ENCODE results near the gene CCDC27. TPM values are rescaled to one million over a fixed set of nuclear protein-coding genes. Genes with fewer than 3 reads are reported as not detected.

The CCDC27 gene
- total RNA-seq, 1 experiment from 2014 or later = 0.13 TPM

DNA sequence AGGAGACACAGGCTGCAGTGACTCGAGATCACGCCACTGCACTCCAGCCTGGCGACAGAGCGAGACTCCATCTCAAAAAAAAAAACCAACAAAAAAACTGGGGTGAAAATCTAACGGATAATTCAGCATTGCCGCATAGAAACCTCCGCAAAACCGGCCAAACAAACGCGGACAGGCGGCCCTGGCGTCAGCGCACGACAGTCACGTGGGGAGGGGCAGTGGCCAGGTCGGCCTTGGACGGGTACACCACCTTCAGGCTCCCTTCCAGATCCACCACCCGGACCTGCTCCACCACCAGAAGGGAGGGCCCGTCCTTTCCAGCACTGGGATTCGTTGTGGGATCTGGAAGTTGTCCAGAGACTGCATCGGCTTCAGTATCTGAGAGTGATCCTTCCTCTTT is 28.7 kb downstream of the CCDC27 start (continued):
- no peak for TF ChIP-seq TEAD1 (CRISPR knock-in tag; IDR thresholded peaks at IDR 0.05)
- TF ChIP-seq, protein P1, sequence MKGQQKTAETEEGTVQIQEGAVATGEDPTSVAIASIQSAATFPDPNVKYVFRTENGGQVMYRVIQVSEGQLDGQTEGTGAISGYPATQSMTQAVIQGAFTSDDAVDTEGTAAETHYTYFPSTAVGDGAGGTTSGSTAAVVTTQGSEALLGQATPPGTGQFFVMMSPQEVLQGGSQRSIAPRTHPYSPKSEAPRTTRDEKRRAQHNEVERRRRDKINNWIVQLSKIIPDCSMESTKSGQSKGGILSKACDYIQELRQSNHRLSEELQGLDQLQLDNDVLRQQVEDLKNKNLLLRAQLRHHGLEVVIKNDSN (CRISPR knock-in tag; IDR thresholded peaks at IDR 0.05) = no peak
- TF ChIP-seq, protein P2, sequence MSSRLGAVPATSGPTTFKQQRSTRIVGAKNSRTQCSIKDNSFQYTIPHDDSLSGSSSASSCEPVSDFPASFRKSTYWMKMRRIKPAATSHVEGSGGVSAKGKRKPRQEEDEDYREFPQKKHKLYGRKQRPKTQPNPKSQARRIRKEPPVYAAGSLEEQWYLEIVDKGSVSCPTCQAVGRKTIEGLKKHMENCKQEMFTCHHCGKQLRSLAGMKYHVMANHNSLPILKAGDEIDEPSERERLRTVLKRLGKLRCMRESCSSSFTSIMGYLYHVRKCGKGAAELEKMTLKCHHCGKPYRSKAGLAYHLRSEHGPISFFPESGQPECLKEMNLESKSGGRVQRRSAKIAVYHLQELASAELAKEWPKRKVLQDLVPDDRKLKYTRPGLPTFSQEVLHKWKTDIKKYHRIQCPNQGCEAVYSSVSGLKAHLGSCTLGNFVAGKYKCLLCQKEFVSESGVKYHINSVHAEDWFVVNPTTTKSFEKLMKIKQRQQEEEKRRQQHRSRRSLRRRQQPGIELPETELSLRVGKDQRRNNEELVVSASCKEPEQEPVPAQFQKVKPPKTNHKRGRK (CRISPR knock-in tag; IDR thresholded peaks at IDR 0.05; ENCODE audit: borderline replicate concordance) = no peak
- TF ChIP-seq SMAD4 (CRISPR knock-in tag; IDR thresholded peaks at IDR 0.05) = no peak
- TF ChIP-seq GABPB1 (CRISPR knock-in tag; IDR thresholded peaks at IDR 0.05) = no peak

- ATAC-seq = no peak
- no peak overlapping the region for H3K27ac Mint-ChIP-seq
- ChIA-PET POLR2A (no interaction called here), CTCF (interaction anchor here (1.0 to 6.9 kb wide), 3 partner anchors 8 to 34 kb away, joined by 3 to 39 read pairs (median 12); no protein-coding TSS in a partner anchor)
- no peaks in the 10 kb centered on the region for H3K27me3 Mint-ChIP-seq (ENCODE audit: low read depth)
- TF ChIP-seq JUN (CRISPR knock-in tag; IDR thresholded peaks at IDR 0.05) (no peak), AFF4 (CRISPR knock-in tag; IDR thresholded peaks at IDR 0.05; ENCODE audit: borderline replicate concordance) (no peak), ZNF232 (CRISPR knock-in tag; IDR thresholded peaks at IDR 0.05) (no peak), SMAD4 (CRISPR knock-in tag; IDR thresholded peaks at IDR 0.05) (no peak), ELF4 (CRISPR knock-in tag; IDR thresholded peaks at IDR 0.05; ENCODE audit: low read depth) (no peak), CTCF (IDR thresholded peaks at IDR 0.05) (no peak), JAZF1 (CRISPR knock-in tag; IDR thresholded peaks at IDR 0.05) (no peak), ZMAT4 (CRISPR knock-in tag; IDR thresholded peaks at IDR 0.05) (no peak), MXD4 (CRISPR knock-in tag; IDR thresholded peaks at IDR 0.05; ENCODE audit: borderline replicate concordance) (no peak), ZNF671 (CRISPR knock-in tag; IDR thresholded peaks at IDR 0.05) (no peak), ETV6 (CRISPR knock-in tag; IDR thresholded peaks at IDR 0.05) (no peak)
- TF ChIP-seq, protein P3, sequence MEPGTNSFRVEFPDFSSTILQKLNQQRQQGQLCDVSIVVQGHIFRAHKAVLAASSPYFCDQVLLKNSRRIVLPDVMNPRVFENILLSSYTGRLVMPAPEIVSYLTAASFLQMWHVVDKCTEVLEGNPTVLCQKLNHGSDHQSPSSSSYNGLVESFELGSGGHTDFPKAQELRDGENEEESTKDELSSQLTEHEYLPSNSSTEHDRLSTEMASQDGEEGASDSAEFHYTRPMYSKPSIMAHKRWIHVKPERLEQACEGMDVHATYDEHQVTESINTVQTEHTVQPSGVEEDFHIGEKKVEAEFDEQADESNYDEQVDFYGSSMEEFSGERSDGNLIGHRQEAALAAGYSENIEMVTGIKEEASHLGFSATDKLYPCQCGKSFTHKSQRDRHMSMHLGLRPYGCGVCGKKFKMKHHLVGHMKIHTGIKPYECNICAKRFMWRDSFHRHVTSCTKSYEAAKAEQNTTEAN (CRISPR knock-in tag; IDR thresholded peaks at IDR 0.05) = no peak
- TF ChIP-seq, protein P4, sequence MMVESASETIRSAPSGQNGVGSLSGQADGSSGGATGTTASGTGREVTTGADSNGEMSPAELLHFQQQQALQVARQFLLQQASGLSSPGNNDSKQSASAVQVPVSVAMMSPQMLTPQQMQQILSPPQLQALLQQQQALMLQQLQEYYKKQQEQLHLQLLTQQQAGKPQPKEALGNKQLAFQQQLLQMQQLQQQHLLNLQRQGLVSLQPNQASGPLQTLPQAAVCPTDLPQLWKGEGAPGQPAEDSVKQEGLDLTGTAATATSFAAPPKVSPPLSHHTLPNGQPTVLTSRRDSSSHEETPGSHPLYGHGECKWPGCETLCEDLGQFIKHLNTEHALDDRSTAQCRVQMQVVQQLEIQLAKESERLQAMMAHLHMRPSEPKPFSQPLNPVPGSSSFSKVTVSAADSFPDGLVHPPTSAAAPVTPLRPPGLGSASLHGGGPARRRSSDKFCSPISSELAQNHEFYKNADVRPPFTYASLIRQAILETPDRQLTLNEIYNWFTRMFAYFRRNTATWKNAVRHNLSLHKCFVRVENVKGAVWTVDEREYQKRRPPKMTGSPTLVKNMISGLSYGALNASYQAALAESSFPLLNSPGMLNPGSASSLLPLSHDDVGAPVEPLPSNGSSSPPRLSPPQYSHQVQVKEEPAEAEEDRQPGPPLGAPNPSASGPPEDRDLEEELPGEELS (CRISPR knock-in tag; IDR thresholded peaks at IDR 0.05) = no peak
- H3K4me3 Mint-ChIP-seq = no peak overlapping the region
- DNase-seq (ENCODE audit: low spot score) = no peak
- peaks cover 82% of the 10 kb centered on the region for H3K36me3 Mint-ChIP-seq
- H3K9me3 Mint-ChIP-seq = no peaks in the 10 kb centered on the region
- peaks cover 4% of the 10 kb centered on the region for H3K4me1 Mint-ChIP-seq
Observed at GRCh38 chr1:3783651-3784474, 31.6 kb downstream of the CCDC27 start.
